GM12878 (cell line): ENCODE results near the gene ASPG. TPM values are rescaled to one million over a fixed set of nuclear protein-coding genes. Genes with fewer than 3 reads are reported as not detected.

Experiments used
- ATAC-seq: fragments of 200-7000 bp; cut with Tn5 transposase; 3 replicates; pipeline ENCODE4 v1.9.1; 2020; ENCODE audit warnings: mild to moderate bottlenecking, moderate library complexity
- BruUV-seq: library from RNA; stranded (reverse); fragments of 400-500 nt; replicated peaks from 2 replicates; lab custom pipeline; 2021; lab: Mats Ljungman, UMichigan
- CTCF ChIA-PET: fragments of 300-600 bp; sonication (Branson Sonifier 250); formaldehyde crosslinking; extraction: SDS; loops from one replicate; lab custom pipeline; 2021; ENCODE audit warnings: inconsistent platforms; lab: Yijun Ruan, JAX
- POLR2A ChIA-PET: fragments of 350-600 bp; formaldehyde crosslinking; extraction: SDS; loops from one replicate; lab custom pipeline; 2021; ENCODE audit warnings: inconsistent platforms; lab: Charles Lee
- RAD21 ChIA-PET: fragments of 300-600 bp; sonication (Branson Sonifier 250); formaldehyde crosslinking; loops from one replicate; lab custom pipeline; 2023; ENCODE audit warnings: antibody characterized with exemption; ENCODE audit not compliant: unreplicated experiment; lab: Charles Lee
- SMC1A ChIA-PET: fragments of 300-600 bp; sonication (Branson Sonifier 250); formaldehyde crosslinking; loops from one replicate; lab custom pipeline; 2023; ENCODE audit not compliant: unreplicated experiment, uncharacterized antibody; lab: Charles Lee
- DNase-seq: peaks from one replicate; pipeline ENCODE4 v3.0.0-alpha.2; 2011; ENCODE audit warnings: low read depth, low spot score
- FAIRE-seq: peaks from 3 replicates; lab custom pipeline; 2011; peaks lifted over from hg19 to GRCh38; lab: Jason Lieb, UNC
- H2AFZ ChIP-seq: 2 replicates; pipeline ENCODE4 v1.6.0; 2011; ENCODE audit warnings: low read depth, low read length, control low read depth; ENCODE audit not compliant: control insufficient read depth
- H3K27ac ChIP-seq: 2 replicates; pipeline ENCODE4 v1.5.1; 2011; ENCODE audit warnings: control low read depth; ENCODE audit not compliant: control insufficient read depth, insufficient read depth
- H3K27me3 ChIP-seq, 2 experiments: replicated peaks in 1 of 2; 2 replicates each; pipeline versions ENCODE4 v1.6.0 to v1.6.1; 2011; ENCODE audit warnings: low read length in 1 of 2; ENCODE audit not compliant: control insufficient read depth in 2 of 2, insufficient read depth in 2 of 2
- H3K36me3 ChIP-seq, 2 experiments: 2 replicates each; pipeline ENCODE4 v1.5.1; 2011; ENCODE audit warnings: low read length in 1 of 2; ENCODE audit not compliant: control insufficient read depth in 2 of 2, insufficient read depth in 2 of 2
- H3K4me1 ChIP-seq: 2 replicates; pipeline ENCODE4 v1.6.1; 2011; ENCODE audit warnings: mild to moderate bottlenecking, low read length, moderate library complexity, mixed read lengths; ENCODE audit not compliant: control insufficient read depth, insufficient read depth
- H3K4me2 ChIP-seq: 2 replicates; pipeline ENCODE4 v1.6.0; 2011; ENCODE audit warnings: control low read depth; ENCODE audit not compliant: control insufficient read depth, insufficient read depth
- H3K4me3 ChIP-seq: fragments of 200-600 bp; sonication (generic); 2 replicates; pipeline ENCODE4 v1.5.1; 2016
- H3K79me2 ChIP-seq: 2 replicates; pipeline ENCODE4 v1.6.0; 2011; ENCODE audit warnings: low read length; ENCODE audit not compliant: control insufficient read depth, insufficient read depth
- H3K9ac ChIP-seq: 2 replicates; pipeline ENCODE4 v1.8.0; 2011; ENCODE audit warnings: low read length, control low read depth, mixed read lengths; ENCODE audit not compliant: control insufficient read depth, insufficient read depth
- H3K9me3 ChIP-seq: replicated peaks from 3 replicates; pipeline ENCODE4 v1.5.1; 2011; ENCODE audit warnings: mild to moderate bottlenecking, low read length; ENCODE audit not compliant: control insufficient read depth, insufficient read depth
- H4K20me1 ChIP-seq: 2 replicates; pipeline ENCODE4 v1.6.0; 2011; ENCODE audit not compliant: control insufficient read depth, insufficient read depth
- CUX1 ChIP-seq: IDR thresholded peaks from 2 replicates; pipeline ENCODE4 v1.6.1; 2012; ENCODE audit warnings: improper control_type of control experiment, low read depth, low read length; ENCODE audit not compliant: insufficient replicate concordance
- E4F1 ChIP-seq: fragments of 450-650 bp; IDR thresholded peaks from 2 replicates; pipeline ENCODE4 v1.6.1; 2018; ENCODE audit warnings: borderline replicate concordance, mild to moderate bottlenecking; ENCODE audit not compliant: partially characterized antibody
- IRF4 ChIP-seq: IDR thresholded peaks from 2 replicates; pipeline ENCODE4 v1.6.1; 2011; ENCODE audit warnings: low read depth, low read length
- JUNB ChIP-seq: IDR thresholded peaks from 2 replicates; pipeline ENCODE4 v1.6.1; 2016; ENCODE audit warnings: antibody characterized with exemption, mild to moderate bottlenecking
- NFYB ChIP-seq: IDR thresholded peaks from 2 replicates; pipeline ENCODE4 v1.6.1; 2011; ENCODE audit warnings: low read depth, mild to moderate bottlenecking, low read length, improper control_type of control experiment, moderate library complexity; ENCODE audit not compliant: insufficient read depth
- SMC3 ChIP-seq: IDR thresholded peaks from 2 replicates; pipeline ENCODE4 v1.6.1; 2011; ENCODE audit warnings: low read length, improper control_type of control experiment, borderline replicate concordance
- WGBS: methylation state at CpG from one replicate; pipeline ENCODE4 v1.1.6; 2016; ENCODE audit warnings: low lambda C conversion rate; ENCODE audit not compliant: insufficient replicate concordance, insufficient coverage; ENCODE audit errors: missing lambda C conversion rate; 5-methylcytosine and 5-hydroxymethylcytosine counted together
- in situ Hi-C: fragments of 300-500 bp; cut with MboI; formaldehyde crosslinking; loops from 9 replicates; pipeline ENCODE4 v1.14.3; 2018; ENCODE audit warnings: mixed read lengths
- intact Hi-C: fragments of 100-400 bp; cut with micrococcal nuclease; formaldehyde crosslinking; loops from one replicate; pipeline ENCODE4 v1.14.2; 2022; ENCODE audit not compliant: unreplicated experiment
- polyA plus RNA-seq, 11 experiments: library from polyadenylated mRNA; depleted of rRNA in 4 of 11; unstranded in 6 of 11; stranded (reverse) in 5 of 11; fragments of >200 nt; fragmentation: Nextera tagmentation in 4 of 11; fragmentation: Illumina TruSeq in 1 of 11; extraction: Ambion mirVana in 4 of 11; extraction: Trizol in 1 of 11; gene quantifications; 1 replicate in 1 of 11; 2 replicates in 10 of 11; pipeline versions ENCODE4 v1.2.1 to v1.2.3, GENCODE V29; 2011 to 2016; ENCODE audit warnings: inconsistent platforms in 2 of 11, missing spikeins in 2 of 11, low read depth in 1 of 11
- total RNA-seq, 4 experiments: library from RNA; depleted of rRNA in 3 of 4; stranded (reverse); fragments of >200 nt in 3 of 4; fragmentation: Illumina TruSeq in 1 of 4; extraction: Trizol in 1 of 4; gene quantifications; 2 replicates each; pipeline versions ENCODE4 v1.2.1 to v1.2.3, GENCODE V29; 2013 to 2021

The ASPG gene
- total and polyA plus RNA-seq, 10 of the 15 experiments (the other 5 are each of a cell fraction or from before 2014, with no cell fraction given) = not detected

- POLR2A ChIA-PET = no interaction called here
- H3K4me1 ChIP-seq = no peaks in the 10 kb centered on the region
- no peaks in the 10 kb centered on the region for H3K9me3 ChIP-seq
- H3K79me2 ChIP-seq = no peaks in the 10 kb centered on the region
- SMC1A ChIA-PET = no interaction called here
- no peak overlapping the region for H2AFZ ChIP-seq
- H3K36me3 ChIP-seq = no peaks in the 10 kb centered on the region
- DNase-seq (no peak), FAIRE-seq (no peak), ATAC-seq (no peak)
- 15% methylated on average over 23 of the region's 23 CpGs for WGBS
- in situ Hi-C loops = no loop called here
- no peaks in the 10 kb centered on the region; a peak in 1 of 4 replicates for H3K27me3 ChIP-seq
- H3K4me2 ChIP-seq = no peak overlapping the region
- no peak overlapping the region for H3K4me3 ChIP-seq
- H3K27ac ChIP-seq = no peak overlapping the region
- CTCF ChIA-PET = no interaction called here
- no peak overlapping the region for H3K9ac ChIP-seq
- intact Hi-C loops = no loop called here
- BruUV-seq = no TSS peak
- TF ChIP-seq JUNB (no peak), CUX1 (no peak), IRF4 (no peak), NFYB (no peak), SMC3 (no peak), E4F1 (no peak)
- RAD21 ChIA-PET = no interaction called here
- no peaks in the 10 kb centered on the region for H4K20me1 ChIP-seq
These were observed 28.3 kb downstream of the ASPG start for GRCh38 chr14:104113631-104114420.
